Natural killer cell (primary cell): ENCODE data around the gene VOPP1. TPM values are rescaled to one million over a fixed set of nuclear protein-coding genes. Genes with fewer than 3 reads are reported as not detected.
A peak's percentile ranks its signal among the peaks of the same experiment; 100 is the strongest.

Experiments
- ATAC-seq, 3 donors: fragments of 150-1000 bp in 2 of 3; fragments of 200-7000 bp in 1 of 3; cut with Tn5 transposase; 1 replicate in 1 of 3; 2 replicates in 2 of 3; pipeline ENCODE4 v1.10.0; 2021; ENCODE audit warnings: mild to moderate bottlenecking in 2 of 3, moderate library complexity in 2 of 3
- DNase-seq, 2 donors: peaks; one replicate each; pipeline versions ENCODE4 v3.0.0 to v3.0.0-alpha.2; 2013 to 2021; ENCODE audit warnings: mixed read lengths in 1 of 2
- H3K27ac ChIP-seq: one replicate; pipeline ENCODE4 v1.5.1; 2013; ENCODE audit warnings: mild to moderate bottlenecking, low read length
- H3K27me3 ChIP-seq: one replicate; pipeline ENCODE4 v1.6.1; 2013; ENCODE audit warnings: low read length; ENCODE audit not compliant: control insufficient read depth, insufficient read depth
- H3K36me3 ChIP-seq: one replicate; pipeline ENCODE4 v1.6.1; 2013; ENCODE audit warnings: low read length; ENCODE audit not compliant: control insufficient read depth, insufficient read depth
- H3K4me1 ChIP-seq: one replicate; pipeline ENCODE4 v1.6.1; 2013; ENCODE audit warnings: low read length; ENCODE audit not compliant: control insufficient read depth, insufficient read depth
- H3K4me3 ChIP-seq: one replicate; pipeline ENCODE4 v1.5.1; 2013; ENCODE audit warnings: low read length
- H3K9me3 ChIP-seq: one replicate; pipeline ENCODE4 v1.6.1; 2013; ENCODE audit warnings: low read length; ENCODE audit not compliant: control insufficient read depth, insufficient read depth
- H3K27ac Mint-ChIP-seq, 2 donors: one replicate each; pipeline ENCODE4 v1.8.0; 2022; ENCODE audit warnings: mild to moderate bottlenecking in 2 of 2, mixed read lengths in 2 of 2, moderate library complexity in 1 of 2
- H3K27me3 Mint-ChIP-seq, 2 donors: one replicate each; pipeline ENCODE4 v1.8.0; 2022; ENCODE audit warnings: low read depth in 2 of 2, mixed read lengths in 2 of 2
- H3K36me3 Mint-ChIP-seq: one replicate; pipeline ENCODE4 v1.8.0; 2022; ENCODE audit warnings: mixed read lengths
- H3K4me1 Mint-ChIP-seq, 2 donors: one replicate each; pipeline ENCODE4 v1.8.0; 2022; ENCODE audit warnings: mixed read lengths in 2 of 2
- H3K4me3 Mint-ChIP-seq: one replicate; pipeline ENCODE4 v1.8.0; 2022; ENCODE audit warnings: mild to moderate bottlenecking, moderate library complexity, mixed read lengths
- H3K9me3 Mint-ChIP-seq, 2 donors: one replicate each; pipeline ENCODE4 v1.8.0; 2022; ENCODE audit warnings: mixed read lengths in 2 of 2
- WGBS: methylation state at CpG from one replicate; pipeline ENCODE4 v1.1.7; 2013; ENCODE audit warnings: missing lambda C conversion rate; ENCODE audit not compliant: insufficient coverage; 5-methylcytosine and 5-hydroxymethylcytosine counted together
- intact Hi-C: fragments of 100-400 bp; cut with micrococcal nuclease; formaldehyde crosslinking; loops from one replicate; pipeline ENCODE4 v1.14.2; 2022
- total RNA-seq, 4 donors: library from RNA; stranded (reverse); fragments of 120-200 nt in 1 of 4; gene quantifications; one replicate each; pipeline versions ENCODE4 v1.2.3 to v1.2.4, GENCODE V29; 2013 to 2022
- TF ChIP-seq, protein P1 (sequence below): fragments of 200-600 bp; IDR thresholded peaks from one replicate; pipeline ENCODE4 v1.8.0; 2022; ENCODE audit warnings: antibody characterized with exemption

VOPP1 gene
- total RNA-seq, 3 donors from 2014 or later (not counting 1 experiment from before 2014, with no cell fraction given): 79.3 to 115 (median 110) TPM

DNA sequence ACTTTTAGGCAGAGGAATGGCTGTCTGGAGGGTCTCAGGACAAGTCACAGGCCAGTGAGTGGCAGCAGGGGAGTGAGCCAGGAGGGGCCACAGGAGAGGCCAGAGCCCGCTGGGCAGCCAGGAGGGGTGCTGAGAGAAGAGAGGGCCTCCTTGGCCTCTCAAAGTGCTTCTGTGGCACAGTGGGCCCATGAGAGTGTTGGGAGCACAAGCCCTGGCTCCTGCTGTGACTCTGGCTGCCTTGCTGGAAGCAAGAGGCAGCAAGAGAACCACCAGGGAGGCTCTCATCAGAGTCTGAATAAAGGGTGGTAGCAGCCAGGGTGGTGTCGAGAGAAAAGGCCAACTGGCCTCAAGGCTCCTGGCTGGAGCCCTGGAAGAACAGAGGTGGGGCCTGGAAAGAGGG lies 91.1 kb downstream of the VOPP1 start:
- H3K36me3 ChIP-seq: peaks cover 16% of the 10 kb centered on the region
- H3K27ac ChIP-seq: no peak overlapping the region
- Mint-ChIP-seq H3K27me3 (no peaks in the 10 kb centered on the region), H3K4me3 (no peak overlapping the region), H3K9me3 (no peaks in the 10 kb centered on the region), H3K4me1 (peaks cover 51 to 59% of the 10 kb centered on the region in 2 donors), H3K36me3 (peaks cover 5% of the 10 kb centered on the region), H3K27ac (peak overlapping the region in 1 of 2 donors; percentile 16)
- no peaks in the 10 kb centered on the region for H3K9me3 ChIP-seq
- TF ChIP-seq, protein P1, sequence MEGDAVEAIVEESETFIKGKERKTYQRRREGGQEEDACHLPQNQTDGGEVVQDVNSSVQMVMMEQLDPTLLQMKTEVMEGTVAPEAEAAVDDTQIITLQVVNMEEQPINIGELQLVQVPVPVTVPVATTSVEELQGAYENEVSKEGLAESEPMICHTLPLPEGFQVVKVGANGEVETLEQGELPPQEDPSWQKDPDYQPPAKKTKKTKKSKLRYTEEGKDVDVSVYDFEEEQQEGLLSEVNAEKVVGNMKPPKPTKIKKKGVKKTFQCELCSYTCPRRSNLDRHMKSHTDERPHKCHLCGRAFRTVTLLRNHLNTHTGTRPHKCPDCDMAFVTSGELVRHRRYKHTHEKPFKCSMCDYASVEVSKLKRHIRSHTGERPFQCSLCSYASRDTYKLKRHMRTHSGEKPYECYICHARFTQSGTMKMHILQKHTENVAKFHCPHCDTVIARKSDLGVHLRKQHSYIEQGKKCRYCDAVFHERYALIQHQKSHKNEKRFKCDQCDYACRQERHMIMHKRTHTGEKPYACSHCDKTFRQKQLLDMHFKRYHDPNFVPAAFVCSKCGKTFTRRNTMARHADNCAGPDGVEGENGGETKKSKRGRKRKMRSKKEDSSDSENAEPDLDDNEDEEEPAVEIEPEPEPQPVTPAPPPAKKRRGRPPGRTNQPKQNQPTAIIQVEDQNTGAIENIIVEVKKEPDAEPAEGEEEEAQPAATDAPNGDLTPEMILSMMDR: no peak
- 95% methylated on average over 2 of the region's 2 CpGs for WGBS
- intact Hi-C loops: no loop called here
- DNase-seq (no peak), ATAC-seq (no peak)
- peaks cover 13% of the 10 kb centered on the region for H3K4me1 ChIP-seq
- no peak overlapping the region for H3K4me3 ChIP-seq
- no peaks in the 10 kb centered on the region for H3K27me3 ChIP-seq

DNA sequence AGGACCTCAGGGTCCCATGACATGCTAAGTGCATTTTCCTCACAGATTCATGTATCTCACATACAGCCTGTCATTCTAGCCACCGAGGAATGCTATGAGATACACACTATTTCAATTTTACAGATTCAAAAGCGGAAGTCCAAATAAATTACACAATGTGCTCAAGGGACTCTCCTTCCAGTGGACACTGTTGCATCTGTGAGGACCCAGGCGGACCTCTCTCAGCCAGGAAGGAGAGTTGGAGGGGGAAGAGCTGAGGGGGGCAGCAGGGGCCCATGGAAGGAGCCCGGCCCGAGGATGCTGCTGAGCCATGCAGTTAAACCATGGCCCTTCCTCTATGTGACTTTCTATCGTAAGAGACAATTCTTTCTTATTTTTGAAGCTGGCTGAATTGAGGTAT lies 93.6 kb downstream of the VOPP1 start:
- Histone ChIP-seq H3K27me3 (no peaks in the 10 kb centered on the region), H3K4me3 (no peak overlapping the region), H3K27ac (no peak overlapping the region), H3K9me3 (no peaks in the 10 kb centered on the region), H3K4me1 (peaks cover 33% of the 10 kb centered on the region), H3K36me3 (peaks cover 11% of the 10 kb centered on the region)
- intact Hi-C loops: no loop called here
- DNase-seq (no peak), ATAC-seq (no peak)
- Mint-ChIP-seq H3K27ac (no peak overlapping the region), H3K4me3 (no peak overlapping the region), H3K4me1 (peaks cover 55 to 61% of the 10 kb centered on the region in 2 donors), H3K9me3 (no peaks in the 10 kb centered on the region), H3K36me3 (no peaks in the 10 kb centered on the region), H3K27me3 (no peaks in the 10 kb centered on the region)
- TF ChIP-seq, protein P1: no peak
- 93% methylated on average over 6 of the region's 6 CpGs for WGBS

DNA sequence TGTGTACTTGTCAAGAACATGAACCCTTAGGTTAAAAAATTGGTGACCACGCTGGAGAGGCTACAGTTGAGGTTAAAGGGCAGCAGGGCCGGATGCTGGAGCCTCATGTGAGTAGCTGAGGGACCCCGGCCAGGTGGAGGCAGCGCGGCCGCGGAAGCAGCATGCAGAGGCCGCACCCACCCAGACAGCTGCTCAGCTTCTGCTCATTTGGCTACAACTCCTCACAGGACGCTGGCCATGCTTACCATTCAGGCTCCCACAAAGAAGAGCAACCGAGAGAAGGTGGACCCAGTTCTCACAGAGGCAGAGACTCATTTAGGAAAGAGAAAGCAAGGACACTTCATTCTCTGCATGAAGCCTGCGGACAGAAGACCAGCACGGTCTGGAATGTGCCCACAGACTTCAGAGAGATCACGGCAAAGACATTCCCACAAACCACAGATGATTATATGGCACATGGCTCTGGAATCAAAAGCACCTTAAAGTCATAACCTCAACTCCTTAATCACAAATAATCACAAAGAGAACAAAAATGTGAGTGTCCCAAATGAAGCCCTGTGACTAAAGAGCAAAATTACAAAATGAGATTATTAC lies 94.4 kb downstream of the VOPP1 start:
- Mint-ChIP-seq H3K27me3 (no peaks in the 10 kb centered on the region), H3K27ac (peak overlapping the region in 1 of 2 donors; percentile 1), H3K36me3 (no peaks in the 10 kb centered on the region), H3K9me3 (no peaks in the 10 kb centered on the region), H3K4me1 (peaks cover 52 to 53% of the 10 kb centered on the region in 2 donors), H3K4me3 (no peak overlapping the region)
- Histone ChIP-seq H3K36me3 (peaks cover 9% of the 10 kb centered on the region), H3K27ac (no peak overlapping the region), H3K4me3 (no peak overlapping the region), H3K9me3 (no peaks in the 10 kb centered on the region), H3K27me3 (no peaks in the 10 kb centered on the region), H3K4me1 (peaks cover 33% of the 10 kb centered on the region)
- intact Hi-C loops: no loop called here
- no peak for DNase-seq
- WGBS: 90% methylated on average over 13 of the region's 13 CpGs
- TF ChIP-seq, protein P1: no peak
- ATAC-seq: no peak
